Measurements from ENCODE around the gene TCF19. TPM values are rescaled to one million over a fixed set of nuclear protein-coding genes. Genes with fewer than 3 reads are reported as not detected.
A peak's percentile ranks its signal among the peaks of the same experiment; 100 is the strongest.

TCF19 gene
- total RNA-seq, 1 experiment from 2014 or later, result 19.3 TPM

GRCh38 chr6:31158863-31159855, 770 bp downstream of the TCF19 start:
- DNase-seq, result no peak
- TSS peak; percentile 54 for BruUV-seq (replicated peaks)
- POLR2A ChIA-PET, result interaction anchor here (0.7 to 1.8 kb wide), 2 partner anchors 9 to 244 kb away, joined by 3 to 5 read pairs; partner anchors contain the start of gene MICA
- Mint-ChIP-seq H3K4me3 (ENCODE audit: unreplicated experiment) (peak overlapping the region; percentile 84), H3K27ac (ENCODE audit: unreplicated experiment) (peak overlapping the region; percentile 85), H3K27me3 (ENCODE audit: insufficient read depth, unreplicated experiment) (no peaks in the 10 kb centered on the region), H3K9me3 (ENCODE audit: unreplicated experiment) (no peaks in the 10 kb centered on the region), H3K36me3 (ENCODE audit: insufficient read depth, unreplicated experiment) (peaks cover 17% of the 10 kb centered on the region), H3K4me1 (ENCODE audit: low read depth, unreplicated experiment) (no peaks in the 10 kb centered on the region)
- CTCF ChIA-PET, result interaction anchor here (1.0 to 1.6 kb wide), 5 partner anchors 30 to 208 kb away, joined by 3 to 8 read pairs (median 4); no protein-coding TSS in a partner anchor
- no peaks in the 10 kb centered on the region for H3K27me3 ChIP-seq (replicated peaks; ENCODE audit: control insufficient read depth, insufficient read depth, low read length)
- H3K4me1 ChIP-seq, result peaks cover 11% of the 10 kb centered on the region; the same call in 1 of the 2 replicates
- TF ChIP-seq, protein P1, sequence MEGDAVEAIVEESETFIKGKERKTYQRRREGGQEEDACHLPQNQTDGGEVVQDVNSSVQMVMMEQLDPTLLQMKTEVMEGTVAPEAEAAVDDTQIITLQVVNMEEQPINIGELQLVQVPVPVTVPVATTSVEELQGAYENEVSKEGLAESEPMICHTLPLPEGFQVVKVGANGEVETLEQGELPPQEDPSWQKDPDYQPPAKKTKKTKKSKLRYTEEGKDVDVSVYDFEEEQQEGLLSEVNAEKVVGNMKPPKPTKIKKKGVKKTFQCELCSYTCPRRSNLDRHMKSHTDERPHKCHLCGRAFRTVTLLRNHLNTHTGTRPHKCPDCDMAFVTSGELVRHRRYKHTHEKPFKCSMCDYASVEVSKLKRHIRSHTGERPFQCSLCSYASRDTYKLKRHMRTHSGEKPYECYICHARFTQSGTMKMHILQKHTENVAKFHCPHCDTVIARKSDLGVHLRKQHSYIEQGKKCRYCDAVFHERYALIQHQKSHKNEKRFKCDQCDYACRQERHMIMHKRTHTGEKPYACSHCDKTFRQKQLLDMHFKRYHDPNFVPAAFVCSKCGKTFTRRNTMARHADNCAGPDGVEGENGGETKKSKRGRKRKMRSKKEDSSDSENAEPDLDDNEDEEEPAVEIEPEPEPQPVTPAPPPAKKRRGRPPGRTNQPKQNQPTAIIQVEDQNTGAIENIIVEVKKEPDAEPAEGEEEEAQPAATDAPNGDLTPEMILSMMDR (IDR thresholded peaks at IDR 0.05; ENCODE audit: insufficient read depth in 1 of 2, low read depth in 1 of 2, low read length in 1 of 2, severe bottlenecking in 1 of 2, unreplicated experiment in 1 of 2), result no peak
- intact Hi-C loops (cut with micrococcal nuclease; ENCODE audit: unreplicated experiment), result no loop called here
- peak overlapping the region; percentile 74 for H3K4me3 ChIP-seq (ENCODE audit: low read depth, low read length)
- no peaks in the 10 kb centered on the region for H3K36me3 ChIP-seq (ENCODE audit: control insufficient read depth, insufficient read depth, low read length)
- H3K9me3 ChIP-seq, result no peaks in the 10 kb centered on the region

- Histone ChIP-seq H3K9me3 (no peaks in the 10 kb centered on the region), H3K4me1 (peaks cover 11% of the 10 kb centered on the region; the same call in 1 of the 2 replicates), H3K36me3 (ENCODE audit: control insufficient read depth, insufficient read depth, low read length) (no peaks in the 10 kb centered on the region), H3K27me3 (replicated peaks; ENCODE audit: control insufficient read depth, insufficient read depth, low read length) (no peaks in the 10 kb centered on the region), H3K4me3 (ENCODE audit: low read depth, low read length) (no peak overlapping the region)
- no peaks in the 10 kb centered on the region for H3K27me3 Mint-ChIP-seq (ENCODE audit: insufficient read depth, unreplicated experiment)
- TF ChIP-seq, protein P1 (IDR thresholded peaks at IDR 0.05; ENCODE audit: insufficient read depth in 1 of 2, low read depth in 1 of 2, low read length in 1 of 2, severe bottlenecking in 1 of 2, unreplicated experiment in 1 of 2), result no peak
- H3K4me3 Mint-ChIP-seq (ENCODE audit: unreplicated experiment), result no peak overlapping the region
- no peak overlapping the region for H3K27ac Mint-ChIP-seq (ENCODE audit: unreplicated experiment)
- no peaks in the 10 kb centered on the region for H3K4me1 Mint-ChIP-seq (ENCODE audit: low read depth, unreplicated experiment)
- ChIA-PET CTCF (no interaction called here), POLR2A (no interaction called here)
- BruUV-seq (replicated peaks), result no TSS peak
- H3K9me3 Mint-ChIP-seq (ENCODE audit: unreplicated experiment), result no peaks in the 10 kb centered on the region
- peaks cover 17% of the 10 kb centered on the region for H3K36me3 Mint-ChIP-seq (ENCODE audit: insufficient read depth, unreplicated experiment)
- DNase-seq, result no peak
- intact Hi-C loops (cut with micrococcal nuclease; ENCODE audit: unreplicated experiment), result no loop called here
Measured at GRCh38 chr6:31161216-31162126, 3.1 kb downstream of the TCF19 start.
